Heart right ventricle (tissue), 16 donors: Measurements from ENCODE around the gene SLC38A9. TPM values are rescaled to one million over a fixed set of nuclear protein-coding genes. Genes with fewer than 3 reads are reported as not detected.

Experiments
- ATAC-seq, 8 donors: fragments of 200-7000 bp; cut with Tn5 transposase; one replicate each; pipeline ENCODE4 v1.9.1; 2020; ENCODE audit warnings: mild to moderate bottlenecking in 8 of 8, moderate library complexity in 8 of 8, moderate number of reproducible peaks in 1 of 8
- DNase-seq, 2 donors: peaks; one replicate each; pipeline ENCODE4 v3.0.0-alpha.2; 2020
- H3K27ac ChIP-seq, 10 donors: fragments of 200-600 bp; sonication (generic) in 2 of 10; one replicate each; pipeline versions ENCODE4 v1.5.0 to v1.8.0; 2020 to 2022; ENCODE audit warnings: mild to moderate bottlenecking in 3 of 10
- H3K27me3 ChIP-seq, 7 donors: fragments of 200-600 bp; one replicate each; pipeline ENCODE4 v1.8.0; 2021 to 2022; ENCODE audit warnings: mild to moderate bottlenecking in 2 of 7
- H3K36me3 ChIP-seq, 9 donors: fragments of 200-600 bp; sonication (generic) in 1 of 9; one replicate each; pipeline versions ENCODE4 v1.5.0 to v1.8.0; 2020 to 2022; ENCODE audit warnings: mild to moderate bottlenecking in 2 of 9
- H3K4me1 ChIP-seq, 9 donors: fragments of 200-600 bp; sonication (generic) in 1 of 9; one replicate each; pipeline versions ENCODE4 v1.5.0 to v1.8.0; 2020 to 2022; ENCODE audit warnings: mild to moderate bottlenecking in 4 of 9
- H3K4me3 ChIP-seq, 10 donors: fragments of 200-600 bp; sonication (generic) in 2 of 10; one replicate each; pipeline versions ENCODE4 v1.5.0 to v1.8.0; 2020 to 2022; ENCODE audit warnings: mild to moderate bottlenecking in 7 of 10, moderate library complexity in 2 of 10
- H3K9me3 ChIP-seq, 11 donors: fragments of 200-600 bp in 10 of 11; sonication (generic) in 2 of 11; one replicate each; pipeline versions ENCODE4 v1.5.0 to v1.8.0; 2013 to 2022; ENCODE audit warnings: mild to moderate bottlenecking in 2 of 11, control low read depth in 1 of 11, moderate library complexity in 1 of 11
- CTCF ChIP-seq, 9 donors: fragments of 200-600 bp; sonication (generic) in 2 of 9; IDR thresholded peaks; one replicate each; pipeline versions ENCODE4 v1.5.0 to v1.8.0; 2021 to 2022; ENCODE audit warnings: antibody characterized with exemption in 9 of 9, mild to moderate bottlenecking in 5 of 9, moderate library complexity in 1 of 9
- WGBS, 2 donors: extraction: QIAGEN DNeasy Blood & Tissue Kit; methylation state at CpG; one replicate each; pipeline ENCODE4 v1.1.7; 2013; ENCODE audit warnings: inconsistent platforms in 1 of 2; 5-methylcytosine and 5-hydroxymethylcytosine counted together
- intact Hi-C, 10 donors: fragments of 100-400 bp; cut with DNase I; formaldehyde crosslinking; loops; one replicate each; pipeline versions ENCODE4 v1.11.1 to v1.14.2; 2022
- polyA plus RNA-seq, 2 donors: library from polyadenylated mRNA; stranded (reverse); fragments of 200-250 nt; gene quantifications; one replicate each; pipeline ENCODE4 v1.2.3, GENCODE V29; 2013
- total RNA-seq, 10 donors: library from RNA; stranded (reverse); fragmentation: NEBNext Ultra II Directional in 3 of 10; extraction: Animal tissue kit (Norgen Biotek cat#: 25700) in 3 of 10; gene quantifications; one replicate each; pipeline versions ENCODE4 v1.2.1 to v1.2.4, GENCODE V29; 2021 to 2023
- donor health status: Arrhythmogenic right ventricular cardiomyopathy.
- donor health status: ischemic (EF 13 %, LVEDD 7.1; RV severe dilation, severe dysfunction).
- donor health status: healthy with polysubstance abuse.
- donor health status: DM: no; HTN: yes; CAD: no.
- donor health status: DM: no; HTN: no; CAD: no.
- donor health status: ischemic (EF 25% LVEDD 6.9; RV normal size, moderate dysfunction).
- donor health status: ischemic (EF 25% LVEDD 5.7; RV mildly dilated, moderate dysfunction).
- donor health status: healthy.
- donor health status: DM: yes; HTN: yes; CAD: no.
- donor health status: Ischemic cardiomyopathy.
- donor health status: ischemic (EF 35%, LVEDD 5.7; RV mildly dilated, moderate dysfunction).
- donor health status: nonischemic (EF 11% LVEDD 7.7; RV severe dilation, severe dysfunction).
- donor health status: DM: yes; HTN: yes; CAD: no.
- donor health status: PGD.
- donor health status: ischemic (EF 29% LVEDD 5.4; RV normal size, mild dysfunction).
- donor health status: nonischemic (EF 23%, LVEDD 6.1; RV moderate dilation, normal function).

SLC38A9 gene
- total and polyA plus RNA-seq, 12 donors = 3.6 to 9.7 (median 6.8) TPM

GRCh38 chr5:55750499-55750898, 38.4 kb upstream of the SLC38A9 start:
- no peak for TF ChIP-seq CTCF (IDR thresholded peaks at IDR 0.05)
- H3K27me3 ChIP-seq = no peaks in the 10 kb centered on the region
- H3K9me3 ChIP-seq = no peaks in the 10 kb centered on the region
- no peak overlapping the region for H3K4me3 ChIP-seq
- no peak for DNase-seq
- H3K4me1 ChIP-seq = no peaks in the 10 kb centered on the region
- 83 to 84% methylated on average over 3 of the region's 3 CpGs for WGBS, 2 donors
- ATAC-seq = no peak
- no peaks in the 10 kb centered on the region for H3K36me3 ChIP-seq
- intact Hi-C loops = no loop called here
- H3K27ac ChIP-seq = no peak overlapping the region

- Histone ChIP-seq H3K27ac (no peak overlapping the region), H3K9me3 (no peaks in the 10 kb centered on the region), H3K36me3 (no peaks in the 10 kb centered on the region), H3K27me3 (no peaks in the 10 kb centered on the region), H3K4me3 (no peak overlapping the region), H3K4me1 (no peaks in the 10 kb centered on the region)
- no peak for DNase-seq
- 60 to 63% methylated on average over 3 of the region's 3 CpGs for WGBS, 2 donors
- no peak for TF ChIP-seq CTCF (IDR thresholded peaks at IDR 0.05)
- intact Hi-C loops = no loop called here
- ATAC-seq = no peak
Measured at GRCh38 chr5:55750063-55750462, 37.9 kb upstream of the SLC38A9 start.

GRCh38 chr5:55749387-55749786, 37.3 kb upstream of the SLC38A9 start:
- intact Hi-C loops = no loop called here
- ATAC-seq = no peak
- WGBS, 2 donors = 81 to 84% methylated on average over 2 of the region's 2 CpGs

GRCh38 chr5:55747778-55748318, 35.7 kb upstream of the SLC38A9 start:
- no peaks in the 10 kb centered on the region for H3K4me1 ChIP-seq
- TF ChIP-seq CTCF (IDR thresholded peaks at IDR 0.05) = no peak
- intact Hi-C loops = no loop called here
- WGBS, 2 donors = 67 to 85% methylated on average over 2 of the region's 2 CpGs
- no peak overlapping the region for H3K4me3 ChIP-seq
- DNase-seq (no peak), ATAC-seq (no peak)
- no peaks in the 10 kb centered on the region for H3K36me3 ChIP-seq
- H3K9me3 ChIP-seq = no peaks in the 10 kb centered on the region
- no peak overlapping the region for H3K27ac ChIP-seq
- no peaks in the 10 kb centered on the region for H3K27me3 ChIP-seq

More at GRCh38 chr5:55749387-55749786, 37.3 kb upstream of the SLC38A9 start:
- no peak for DNase-seq
- Histone ChIP-seq H3K9me3 (no peaks in the 10 kb centered on the region), H3K27me3 (no peaks in the 10 kb centered on the region), H3K36me3 (no peaks in the 10 kb centered on the region), H3K27ac (no peak overlapping the region), H3K4me1 (no peaks in the 10 kb centered on the region), H3K4me3 (no peak overlapping the region)
- TF ChIP-seq CTCF (IDR thresholded peaks at IDR 0.05) = no peak
